ENCODE results near the gene KDM3B.
"Not testable (repeated sequence)": the region's sequence is repeated elsewhere in the genome, so short reads cannot be mapped to it uniquely, and the experiment has no call there.

KDM3B gene, protein sequence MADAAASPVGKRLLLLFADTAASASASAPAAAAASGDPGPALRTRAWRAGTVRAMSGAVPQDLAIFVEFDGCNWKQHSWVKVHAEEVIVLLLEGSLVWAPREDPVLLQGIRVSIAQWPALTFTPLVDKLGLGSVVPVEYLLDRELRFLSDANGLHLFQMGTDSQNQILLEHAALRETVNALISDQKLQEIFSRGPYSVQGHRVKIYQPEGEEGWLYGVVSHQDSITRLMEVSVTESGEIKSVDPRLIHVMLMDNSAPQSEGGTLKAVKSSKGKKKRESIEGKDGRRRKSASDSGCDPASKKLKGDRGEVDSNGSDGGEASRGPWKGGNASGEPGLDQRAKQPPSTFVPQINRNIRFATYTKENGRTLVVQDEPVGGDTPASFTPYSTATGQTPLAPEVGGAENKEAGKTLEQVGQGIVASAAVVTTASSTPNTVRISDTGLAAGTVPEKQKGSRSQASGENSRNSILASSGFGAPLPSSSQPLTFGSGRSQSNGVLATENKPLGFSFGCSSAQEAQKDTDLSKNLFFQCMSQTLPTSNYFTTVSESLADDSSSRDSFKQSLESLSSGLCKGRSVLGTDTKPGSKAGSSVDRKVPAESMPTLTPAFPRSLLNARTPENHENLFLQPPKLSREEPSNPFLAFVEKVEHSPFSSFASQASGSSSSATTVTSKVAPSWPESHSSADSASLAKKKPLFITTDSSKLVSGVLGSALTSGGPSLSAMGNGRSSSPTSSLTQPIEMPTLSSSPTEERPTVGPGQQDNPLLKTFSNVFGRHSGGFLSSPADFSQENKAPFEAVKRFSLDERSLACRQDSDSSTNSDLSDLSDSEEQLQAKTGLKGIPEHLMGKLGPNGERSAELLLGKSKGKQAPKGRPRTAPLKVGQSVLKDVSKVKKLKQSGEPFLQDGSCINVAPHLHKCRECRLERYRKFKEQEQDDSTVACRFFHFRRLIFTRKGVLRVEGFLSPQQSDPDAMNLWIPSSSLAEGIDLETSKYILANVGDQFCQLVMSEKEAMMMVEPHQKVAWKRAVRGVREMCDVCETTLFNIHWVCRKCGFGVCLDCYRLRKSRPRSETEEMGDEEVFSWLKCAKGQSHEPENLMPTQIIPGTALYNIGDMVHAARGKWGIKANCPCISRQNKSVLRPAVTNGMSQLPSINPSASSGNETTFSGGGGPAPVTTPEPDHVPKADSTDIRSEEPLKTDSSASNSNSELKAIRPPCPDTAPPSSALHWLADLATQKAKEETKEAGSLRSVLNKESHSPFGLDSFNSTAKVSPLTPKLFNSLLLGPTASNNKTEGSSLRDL (N-terminal part only)

DNA sequence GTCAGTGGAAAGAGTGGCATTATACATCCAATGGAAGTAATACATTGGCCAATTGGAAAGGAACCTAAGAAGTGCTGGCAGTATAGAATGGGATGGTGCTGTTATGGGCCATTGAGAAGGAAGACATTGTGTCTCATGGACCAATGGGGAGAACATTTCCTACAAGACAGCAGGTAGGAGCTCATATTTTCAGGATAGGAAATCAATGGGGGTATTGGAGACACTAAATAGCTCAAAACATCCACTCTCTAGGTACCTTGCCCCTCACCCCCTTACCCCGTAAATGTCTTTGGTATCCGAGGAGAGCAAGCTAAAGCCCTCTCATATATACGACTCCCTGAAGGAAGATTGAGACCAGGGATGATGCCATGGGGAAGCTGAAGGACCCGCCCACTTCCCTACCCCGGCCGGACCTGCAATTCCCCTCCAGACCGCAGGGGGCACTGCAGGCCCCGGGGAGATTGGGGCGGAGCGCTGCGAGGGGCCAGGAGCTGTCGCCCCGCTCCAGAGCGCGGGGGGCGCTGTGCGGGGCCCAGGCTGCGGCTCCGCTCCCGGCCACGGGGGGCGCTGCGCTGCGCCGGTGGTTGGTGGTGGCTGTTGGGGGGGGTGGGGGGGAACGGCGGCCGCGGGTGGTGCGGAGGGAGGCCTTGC is at the start of gene KDM3B:
TSS of gene KDM3B (plus strand) at position 615 of the 651 bp plus-strand sequence. CDS start 111 bp downstream, outside the sequence.
- no peak for FAIRE-seq
- TF ChIP-seq POLR2A (IDR thresholded peaks at IDR 0.05; ENCODE audit: low read depth, low read length), result no peak
- peak; percentile 73 for DNase-seq (ENCODE audit: insufficient read length, low spot score)

DNA sequence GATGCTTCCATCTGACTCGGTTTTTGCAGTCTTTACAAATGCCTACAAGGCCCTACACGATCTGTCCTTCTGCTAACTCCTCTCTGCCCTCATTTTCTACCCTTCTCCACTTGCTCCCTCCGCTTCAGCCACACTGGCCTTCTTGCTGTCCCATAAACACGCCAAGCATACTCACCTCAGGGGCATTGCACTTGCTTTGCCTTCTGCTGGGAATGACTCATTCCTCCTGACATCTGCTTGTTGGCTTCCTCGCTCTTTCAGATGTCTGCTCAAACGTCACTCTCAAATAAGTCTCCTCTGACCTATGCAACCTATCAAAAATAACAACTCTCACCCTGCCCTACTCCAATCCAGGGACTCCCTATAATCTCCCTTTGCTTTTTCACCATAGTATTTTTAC is 49.1 kb upstream of the KDM3B start:
- FAIRE-seq (no peak), DNase-seq (ENCODE audit: insufficient read length, low spot score) (peak; percentile 15)
- no peak for TF ChIP-seq POLR2A (IDR thresholded peaks at IDR 0.05; ENCODE audit: low read depth, low read length)

DNA sequence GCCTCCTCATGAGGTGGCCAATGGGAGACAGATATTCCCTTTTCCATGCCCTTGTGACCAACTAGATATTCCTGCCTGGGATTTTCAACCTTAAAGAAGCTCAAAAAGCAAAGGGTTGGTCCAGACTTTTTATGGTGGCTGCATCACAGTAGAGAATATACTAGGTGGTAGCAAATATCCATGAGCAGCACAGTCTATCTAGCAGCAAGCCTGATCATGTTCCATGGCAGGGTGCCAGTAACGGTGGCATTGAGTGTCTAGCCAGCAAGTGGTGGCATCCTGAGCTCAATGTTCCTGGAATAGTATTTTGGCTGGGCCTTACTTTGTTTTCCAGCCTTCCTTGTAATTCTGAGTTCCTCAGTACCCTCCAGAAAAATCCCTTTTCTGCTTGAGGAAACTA is 46.7 kb upstream of the KDM3B start:
- FAIRE-seq (no peak), DNase-seq (ENCODE audit: insufficient read length, low spot score) (no peak)
- no peak for TF ChIP-seq POLR2A (IDR thresholded peaks at IDR 0.05; ENCODE audit: low read depth, low read length)

DNA sequence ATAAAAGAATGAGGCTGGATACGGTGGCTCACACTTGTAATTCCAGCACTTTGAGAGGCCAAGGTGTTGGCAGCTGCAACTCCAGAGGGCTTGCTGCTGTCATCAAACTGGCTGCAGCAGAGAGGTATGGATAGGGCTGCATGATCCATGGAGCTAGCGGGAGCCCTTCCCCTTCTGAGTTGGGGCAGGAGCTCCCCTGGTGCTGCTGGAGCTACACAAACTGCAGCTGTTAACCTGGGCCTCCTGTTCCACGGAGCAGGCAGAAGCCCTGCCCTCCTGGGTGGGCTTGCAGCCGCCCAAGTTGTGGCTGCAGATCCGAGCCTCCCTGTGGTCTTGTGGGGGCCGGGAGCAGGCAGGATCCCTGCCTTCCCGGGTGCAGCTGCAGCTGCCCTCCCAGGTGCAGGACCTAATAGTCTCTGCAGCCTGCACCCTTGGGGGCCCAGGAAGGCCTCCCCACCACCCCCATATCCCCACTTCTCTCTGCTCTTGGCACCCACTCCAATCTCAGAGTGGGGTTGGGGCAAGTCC is 36.7 kb upstream of the KDM3B start:
- no peak for DNase-seq (ENCODE audit: insufficient read length, low spot score)
- no peak for TF ChIP-seq POLR2A (IDR thresholded peaks at IDR 0.05; ENCODE audit: low read depth, low read length)
- FAIRE-seq, result no peak

DNA sequence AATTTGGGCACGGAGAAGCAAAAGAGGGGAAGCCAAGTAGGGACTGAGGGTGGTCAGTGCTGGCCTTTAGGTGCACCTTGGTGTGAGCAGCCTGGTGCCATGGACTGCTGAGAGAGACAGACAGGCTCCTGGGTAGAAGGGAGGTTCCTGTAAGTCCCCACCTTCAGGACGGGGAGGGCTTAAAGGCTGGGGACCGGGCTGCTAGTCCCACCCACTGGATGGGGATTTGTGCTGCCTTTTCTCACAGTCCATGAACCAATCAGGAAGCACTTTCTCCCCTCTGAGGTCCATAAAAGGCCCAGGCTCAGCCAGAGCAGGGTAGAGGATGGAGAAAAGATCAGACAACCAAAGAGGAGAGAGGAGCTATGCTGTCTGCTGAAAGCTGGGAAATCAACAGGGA is 36.1 kb upstream of the KDM3B start:
- DNase-seq (ENCODE audit: insufficient read length, low spot score) (no peak), FAIRE-seq (no peak)
- no peak for TF ChIP-seq POLR2A (IDR thresholded peaks at IDR 0.05; ENCODE audit: low read depth, low read length)

DNA sequence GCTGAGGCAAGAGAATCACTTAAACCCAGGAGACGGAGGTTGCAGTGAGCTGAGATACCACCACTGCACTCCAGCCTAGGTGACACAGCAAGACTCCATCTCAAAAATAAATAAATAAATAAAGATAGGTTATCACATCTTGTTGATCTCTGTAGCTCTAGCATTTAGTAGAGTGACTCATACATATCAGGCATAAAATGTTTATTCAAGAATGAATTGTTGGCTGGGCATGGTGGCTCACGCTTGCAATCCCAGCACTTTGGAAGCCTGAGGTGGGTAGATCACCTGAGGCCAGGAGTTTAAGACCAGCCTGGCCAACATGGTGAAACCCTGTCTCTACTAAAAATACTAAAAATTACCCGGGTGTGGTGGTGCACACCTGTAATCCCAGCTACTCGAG is 34.3 kb upstream of the KDM3B start:
- not testable (repeated sequence) for DNase-seq (ENCODE audit: insufficient read length, low spot score); FAIRE-seq

DNA sequence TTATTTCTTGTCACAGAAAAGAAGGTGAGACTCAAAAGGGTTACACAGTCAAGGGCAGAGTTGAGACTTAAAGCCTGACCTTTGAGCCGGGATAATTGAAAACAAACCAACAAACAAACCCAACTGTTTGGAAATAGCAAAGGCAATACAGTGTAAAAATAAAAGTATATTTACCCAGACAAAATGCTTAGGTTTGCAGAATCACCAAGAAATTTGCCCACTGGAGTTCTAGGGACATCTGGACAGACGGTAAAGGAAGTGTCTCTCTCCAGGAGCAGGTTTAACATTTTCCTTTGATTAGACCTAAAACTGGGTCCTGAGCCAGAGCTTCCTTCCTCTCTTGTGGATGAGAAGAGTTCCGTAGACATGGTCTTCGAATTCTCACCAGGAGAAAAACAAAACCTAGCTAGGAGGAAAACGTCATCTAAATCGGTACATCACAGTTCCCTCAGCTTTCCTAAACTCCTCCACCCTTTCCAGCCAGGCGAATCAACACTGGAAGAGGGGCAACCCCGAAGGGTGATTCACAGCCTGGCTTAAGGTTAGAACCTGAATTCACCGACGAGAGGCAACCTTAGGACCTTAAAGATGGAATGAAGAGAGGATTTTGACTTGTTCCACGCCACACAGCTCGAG is 21.6 kb upstream of the KDM3B start:
- no peak for TF ChIP-seq POLR2A (IDR thresholded peaks at IDR 0.05; ENCODE audit: low read depth, low read length)
- FAIRE-seq (no peak), DNase-seq (ENCODE audit: insufficient read length, low spot score) (no peak)

DNA sequence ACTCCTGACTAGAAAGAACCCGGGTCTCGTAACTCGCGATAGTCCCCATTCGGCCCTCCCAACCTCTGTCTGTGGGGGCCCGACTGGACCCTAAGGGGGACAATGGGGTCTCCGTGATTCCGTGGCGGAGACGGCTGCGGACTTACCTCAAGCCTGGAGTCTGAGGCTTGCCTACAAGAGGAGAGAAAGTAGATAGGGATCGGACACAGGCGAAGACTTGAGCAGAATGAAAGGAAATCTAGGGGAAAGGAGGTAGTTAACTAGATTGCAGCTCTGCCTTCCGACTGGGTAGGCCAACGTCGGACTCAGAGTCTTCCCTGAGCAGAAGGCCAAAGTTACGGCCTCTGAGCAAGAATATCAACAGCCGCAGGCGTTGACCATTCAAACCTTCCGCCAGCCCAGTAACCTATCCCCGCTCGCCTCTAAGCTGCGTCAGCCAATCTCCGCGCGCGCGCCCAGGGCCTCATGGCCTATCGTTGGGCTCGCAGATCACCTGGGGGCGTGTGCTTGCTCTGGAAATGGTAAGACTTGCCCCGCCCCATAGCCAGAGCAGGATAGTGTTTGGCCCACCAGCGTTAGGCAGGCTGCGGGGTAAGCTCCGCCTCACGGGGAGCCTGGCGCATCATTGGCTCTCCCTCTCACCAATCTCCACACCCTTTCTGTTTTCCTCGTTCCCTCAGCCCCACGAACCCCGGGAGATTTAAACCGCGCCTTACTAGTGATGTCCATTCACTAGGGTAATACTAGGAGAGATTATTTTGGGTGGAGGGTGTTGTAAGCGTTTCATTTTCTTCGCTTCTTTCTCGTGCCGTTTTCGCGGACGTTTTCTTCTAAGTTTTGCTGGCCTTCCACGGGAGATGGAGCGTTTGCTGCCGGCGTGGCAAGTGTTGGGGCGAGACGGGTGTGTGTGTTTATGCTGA is 20.8 kb upstream of the KDM3B start, which contains the start of gene CDC25C:
TSS of gene CDC25C (minus strand) at position 356 of the 920 bp plus-strand sequence. CDS start 624 bp downstream, outside the sequence.
- TF ChIP-seq POLR2A (IDR thresholded peaks at IDR 0.05; ENCODE audit: low read depth, low read length), result peak; percentile 77; the same call in 1 of the 2 replicates
- peak; percentile 93 for FAIRE-seq
- peak; percentile 93 for DNase-seq (ENCODE audit: insufficient read length, low spot score)

DNA sequence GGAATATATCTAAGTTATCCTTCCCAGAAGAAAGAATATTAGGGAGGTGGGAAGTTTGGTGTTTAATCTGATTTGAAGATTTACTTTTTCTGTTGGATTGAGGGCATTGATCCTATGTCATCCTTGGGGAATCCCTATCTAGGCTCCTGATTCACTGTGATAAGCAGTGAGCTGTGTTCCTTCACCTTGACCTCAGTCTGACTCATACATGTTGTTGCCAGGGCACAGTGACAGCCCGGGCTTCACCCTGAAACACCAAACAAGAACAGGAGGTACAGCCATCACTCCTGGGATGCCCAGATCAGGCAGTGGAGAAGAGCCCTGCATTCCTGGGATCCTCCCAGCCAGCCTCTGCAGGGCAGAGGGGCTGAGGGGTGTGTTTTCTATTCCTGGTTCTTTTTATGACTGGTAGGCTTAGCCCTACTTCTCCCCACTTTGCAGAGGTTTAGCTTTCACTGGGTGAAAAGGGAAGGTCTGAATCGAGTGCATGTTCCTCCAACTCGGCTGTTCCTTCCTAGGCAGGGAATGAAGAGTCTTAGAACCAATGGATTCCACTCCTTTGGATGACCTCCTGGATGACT is 17.5 kb upstream of the KDM3B start:
- TF ChIP-seq POLR2A (IDR thresholded peaks at IDR 0.05; ENCODE audit: low read depth, low read length), result no peak
- FAIRE-seq, result no peak

DNA sequence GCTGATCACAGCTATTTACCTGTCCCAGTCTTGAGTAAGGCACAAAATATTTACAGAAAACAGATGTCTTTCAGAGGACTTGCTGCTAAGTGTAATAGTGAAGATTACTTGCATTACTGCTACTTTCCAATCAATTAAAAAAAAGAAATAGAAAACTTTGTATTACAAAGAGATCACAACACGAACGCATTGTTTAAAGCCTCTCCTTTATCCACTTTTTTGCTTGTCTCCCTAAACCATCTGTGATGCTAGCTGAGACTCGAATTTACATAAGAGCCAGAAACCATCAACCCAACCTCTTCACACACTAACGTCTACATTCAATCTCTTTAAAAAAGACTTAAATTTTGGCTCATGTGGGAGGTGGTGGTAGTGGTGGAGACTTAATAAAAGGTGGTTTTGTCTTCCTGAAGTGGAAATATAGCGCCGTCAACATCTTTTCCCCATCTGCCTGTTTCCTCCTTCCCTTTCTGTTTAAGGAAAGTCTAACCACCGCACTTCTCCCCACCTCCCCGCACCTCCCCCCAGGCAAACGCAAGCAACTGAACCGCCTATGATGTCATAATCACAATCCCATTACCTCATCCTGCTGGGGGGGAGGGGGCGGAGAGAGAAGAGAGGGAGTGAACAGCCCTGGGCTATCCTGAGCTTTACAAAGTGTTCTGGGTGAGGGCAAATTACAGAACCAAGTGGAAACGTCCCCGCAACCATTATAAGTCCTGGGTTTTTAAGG is 15.4 kb upstream of the KDM3B start:
- DNase-seq (ENCODE audit: insufficient read length, low spot score) (peak; percentile 49), FAIRE-seq (no peak)
- no peak for TF ChIP-seq POLR2A (IDR thresholded peaks at IDR 0.05; ENCODE audit: low read depth, low read length)

More for the DNA sequence above, 17.5 kb upstream of the KDM3B start:
- DNase-seq (ENCODE audit: insufficient read length, low spot score), result peak; percentile 60
